SK-N-MC (cell line): ENCODE measurements around the gene SPRYD3.
A peak's percentile ranks its signal among the peaks of the same experiment; 100 is the strongest.

ENCODE experiments used
- DNase-seq: peaks from one replicate; pipeline ENCODE4 v3.0.0-alpha.2; 2011; ENCODE audit warnings: low read depth, low spot score
- H3K27ac ChIP-seq: fragments of 200-600 bp; sonication (generic); 2 replicates; pipeline ENCODE4 v1.5.1; 2016; ENCODE audit warnings: mixed run types
- H3K36me3 ChIP-seq: fragments of 200-600 bp; sonication (generic); 2 replicates; pipeline ENCODE4 v1.6.1; 2017; ENCODE audit warnings: antibody characterized with exemption, low read length, mixed read lengths; ENCODE audit not compliant: insufficient read depth
- H3K4me3 ChIP-seq: fragments of 200-600 bp; sonication (generic); 2 replicates; pipeline ENCODE4 v1.5.1; 2016
- H3K9ac ChIP-seq: fragments of 200-600 bp; sonication (generic); 2 replicates; pipeline ENCODE4 v1.8.0; 2017; ENCODE audit warnings: mixed run types, mixed read lengths; ENCODE audit not compliant: insufficient read length
- H3K9me3 ChIP-seq: fragments of 200-600 bp; sonication (generic); 2 replicates; pipeline ENCODE4 v1.6.1; 2017; ENCODE audit warnings: low read depth, mild to moderate bottlenecking, antibody characterized with exemption, low read length, moderate library complexity, mixed read lengths
- EZH2 ChIP-seq: fragments of 200-600 bp; sonication (generic); IDR thresholded peaks from one replicate; pipeline ENCODE4 v1.6.1; 2017; ENCODE audit warnings: antibody characterized with exemption
- FOXP2 ChIP-seq: optimal IDR thresholded peaks from 2 replicates; pipeline ENCODE3; 2011; ENCODE audit warnings: mild to moderate bottlenecking, moderate library complexity; ENCODE audit not compliant: insufficient read depth; ENCODE audit errors: extremely low read length, control extremely low read depth
- POLR2AphosphoS5 ChIP-seq: IDR thresholded peaks from 2 replicates; pipeline ENCODE4 v1.6.1; 2012; ENCODE audit warnings: mild to moderate bottlenecking, low read depth, low read length, borderline replicate concordance

SPRYD3 gene, protein sequence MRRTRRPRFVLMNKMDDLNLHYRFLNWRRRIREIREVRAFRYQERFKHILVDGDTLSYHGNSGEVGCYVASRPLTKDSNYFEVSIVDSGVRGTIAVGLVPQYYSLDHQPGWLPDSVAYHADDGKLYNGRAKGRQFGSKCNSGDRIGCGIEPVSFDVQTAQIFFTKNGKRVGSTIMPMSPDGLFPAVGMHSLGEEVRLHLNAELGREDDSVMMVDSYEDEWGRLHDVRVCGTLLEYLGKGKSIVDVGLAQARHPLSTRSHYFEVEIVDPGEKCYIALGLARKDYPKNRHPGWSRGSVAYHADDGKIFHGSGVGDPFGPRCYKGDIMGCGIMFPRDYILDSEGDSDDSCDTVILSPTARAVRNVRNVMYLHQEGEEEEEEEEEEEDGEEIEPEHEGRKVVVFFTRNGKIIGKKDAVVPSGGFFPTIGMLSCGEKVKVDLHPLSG

DNA sequence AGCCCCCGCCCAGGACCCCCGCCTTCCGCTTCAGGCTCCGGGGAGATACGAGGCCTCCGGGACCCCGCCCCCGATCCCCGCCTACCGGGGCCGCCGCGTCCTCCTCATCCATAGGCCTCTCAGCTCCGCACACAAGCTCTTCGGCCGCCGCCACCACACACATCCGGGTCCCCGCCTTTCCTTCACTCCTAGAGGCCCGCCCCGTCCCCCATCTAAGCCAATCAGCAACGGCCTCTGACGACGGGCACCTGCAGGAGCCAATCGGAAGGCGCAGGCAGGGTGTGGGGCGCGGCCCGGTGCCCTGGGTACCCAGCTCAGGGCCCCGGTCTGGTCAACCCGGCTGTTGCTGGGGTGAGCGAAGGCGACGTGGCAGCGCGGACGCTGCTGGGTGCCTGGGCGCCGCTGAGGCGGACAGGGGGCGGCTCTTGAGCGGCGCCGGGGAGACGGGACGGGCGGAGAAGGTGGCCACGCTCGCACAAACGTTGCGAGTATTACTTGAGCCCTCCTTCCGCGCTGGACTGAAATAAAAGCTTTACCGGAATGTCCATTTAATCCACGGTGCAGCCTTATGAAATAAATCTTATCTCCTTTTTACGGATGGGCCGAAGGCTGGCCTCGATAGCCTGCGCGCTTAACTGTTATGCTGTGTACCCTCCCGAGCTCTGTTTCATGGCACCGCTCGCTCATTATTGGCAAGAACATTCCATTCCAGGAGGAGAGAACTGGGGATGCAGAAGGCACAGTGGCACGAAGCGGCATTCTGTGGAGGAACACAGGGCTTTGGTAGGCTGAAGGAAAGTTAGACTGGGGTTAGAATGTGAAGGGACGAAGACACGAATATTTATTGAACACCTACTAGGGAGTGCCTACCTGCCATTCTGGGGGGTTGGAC, at the start of gene SPRYD3:
SPRYD3 (minus strand) TSS at position 165 of the 892 bp plus-strand sequence; CDS start at position 108, 57 bp downstream.
- Histone ChIP-seq H3K9ac (peak within 1 kb of the TSS; percentile 88), H3K36me3 (peaks cover 6% of the 10 kb centered on the region; the same call in 1 of the 2 replicates), H3K27ac (peak within 1 kb of the TSS; percentile 60; the same call in 1 of the 2 replicates), H3K4me3 (peak within 1 kb of the TSS; percentile 96), H3K9me3 (no peaks in the 10 kb centered on the region)
- peak; percentile 47 for DNase-seq
- no peak for TF ChIP-seq FOXP2
- TF ChIP-seq POLR2AphosphoS5: peak; percentile 83

DNA sequence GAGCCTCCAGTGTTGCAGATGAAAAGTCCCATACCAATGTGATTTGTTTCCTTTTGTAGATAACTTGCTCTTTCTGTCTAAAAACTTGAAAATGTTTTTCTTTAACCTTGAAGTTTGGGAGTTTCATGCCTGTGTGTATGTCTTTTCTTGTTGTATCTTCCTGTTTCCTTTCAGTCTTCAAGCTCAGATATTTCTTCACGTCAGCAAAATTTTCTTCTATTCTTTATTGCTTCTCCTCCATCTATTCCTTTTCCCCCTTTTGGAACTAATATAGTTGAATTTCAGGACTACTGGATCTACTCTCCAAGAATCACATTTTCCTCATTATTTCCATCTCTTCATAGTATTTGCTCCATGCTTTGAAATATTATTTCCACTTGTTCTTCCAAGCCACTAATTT, 48.0 kb upstream of the SPRYD3 start:
- TF ChIP-seq POLR2AphosphoS5: no peak
- TF ChIP-seq FOXP2: no peak
- TF ChIP-seq EZH2: no peak
- H3K36me3 ChIP-seq: no peaks in the 10 kb centered on the region
- H3K9ac ChIP-seq: no peak overlapping the region
- H3K4me3 ChIP-seq: peak overlapping the region; percentile 22; the same call in 1 of the 2 replicates
- no peak for DNase-seq
- peak overlapping the region; percentile 80 for H3K27ac ChIP-seq
- no peaks in the 10 kb centered on the region for H3K9me3 ChIP-seq

DNA sequence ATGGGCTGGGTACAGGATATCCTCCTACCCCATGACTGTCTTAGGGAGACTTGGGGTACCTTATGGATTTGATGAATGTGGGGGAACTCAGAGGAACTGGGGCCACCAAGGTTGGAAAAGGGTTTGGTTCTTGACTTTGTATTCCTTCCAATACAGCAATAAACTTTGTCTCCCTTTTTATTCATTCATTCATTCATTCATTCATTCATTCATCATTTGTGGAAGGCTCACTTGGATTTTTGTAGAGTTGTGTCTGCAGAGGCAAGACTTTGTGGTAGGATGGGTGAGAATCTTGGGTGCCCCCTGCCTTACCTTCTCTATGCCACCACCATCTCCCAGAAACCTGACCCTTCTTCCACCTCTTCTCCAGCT, 45.1 kb upstream of the SPRYD3 start:
- no peaks in the 10 kb centered on the region for H3K9me3 ChIP-seq
- no peak overlapping the region for H3K27ac ChIP-seq
- TF ChIP-seq FOXP2 (no peak), EZH2 (no peak), POLR2AphosphoS5 (no peak)

DNA sequence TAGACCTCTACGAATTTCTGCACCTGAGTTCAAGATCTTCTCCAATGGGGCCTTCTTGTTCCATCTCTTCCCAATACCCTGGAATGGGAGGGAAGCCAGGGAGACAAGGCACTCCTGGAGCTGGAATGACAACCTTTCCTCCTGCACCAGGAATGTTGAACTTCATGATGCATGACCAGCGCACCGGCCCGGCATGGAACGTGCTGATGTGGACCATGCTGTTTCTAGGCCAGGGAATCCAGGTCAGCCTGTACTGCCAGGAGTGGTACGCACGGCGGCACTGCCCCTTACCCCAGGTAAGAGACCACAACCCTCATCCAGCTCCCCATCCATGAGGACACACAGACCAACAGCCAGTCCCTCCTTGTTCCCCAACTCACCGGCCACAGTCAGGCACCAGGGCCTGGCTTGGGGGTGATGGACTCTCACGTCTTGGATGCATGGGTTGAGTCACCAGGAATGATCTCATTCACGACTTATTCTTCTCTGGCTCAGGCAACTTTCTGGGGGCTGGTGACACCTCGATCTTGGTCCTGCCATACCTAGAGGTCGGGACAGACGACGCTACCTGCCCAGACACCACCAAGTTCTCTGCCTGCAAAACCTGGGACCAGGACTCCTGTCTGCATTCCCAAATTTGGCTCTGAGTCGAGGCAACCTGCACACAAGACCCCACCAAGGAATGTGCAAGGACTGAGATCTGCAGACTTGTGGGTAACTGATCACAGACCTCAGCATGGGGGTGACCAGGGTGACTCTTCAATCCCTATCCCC, 44.6 kb upstream of the SPRYD3 start:
- Histone ChIP-seq H3K27ac (peak overlapping the region; percentile 67), H3K36me3 (no peaks in the 10 kb centered on the region), H3K9ac (no peak overlapping the region), H3K4me3 (peak overlapping the region; percentile 11), H3K9me3 (no peaks in the 10 kb centered on the region)
- no peak for TF ChIP-seq POLR2AphosphoS5
- TF ChIP-seq FOXP2: no peak
- TF ChIP-seq EZH2: no peak
- no peak for DNase-seq

More for the DNA sequence above, 45.1 kb upstream of the SPRYD3 start:
- Histone ChIP-seq H3K9ac (no peak overlapping the region), H3K4me3 (no peak overlapping the region), H3K36me3 (no peaks in the 10 kb centered on the region)
- no peak for DNase-seq

DNA sequence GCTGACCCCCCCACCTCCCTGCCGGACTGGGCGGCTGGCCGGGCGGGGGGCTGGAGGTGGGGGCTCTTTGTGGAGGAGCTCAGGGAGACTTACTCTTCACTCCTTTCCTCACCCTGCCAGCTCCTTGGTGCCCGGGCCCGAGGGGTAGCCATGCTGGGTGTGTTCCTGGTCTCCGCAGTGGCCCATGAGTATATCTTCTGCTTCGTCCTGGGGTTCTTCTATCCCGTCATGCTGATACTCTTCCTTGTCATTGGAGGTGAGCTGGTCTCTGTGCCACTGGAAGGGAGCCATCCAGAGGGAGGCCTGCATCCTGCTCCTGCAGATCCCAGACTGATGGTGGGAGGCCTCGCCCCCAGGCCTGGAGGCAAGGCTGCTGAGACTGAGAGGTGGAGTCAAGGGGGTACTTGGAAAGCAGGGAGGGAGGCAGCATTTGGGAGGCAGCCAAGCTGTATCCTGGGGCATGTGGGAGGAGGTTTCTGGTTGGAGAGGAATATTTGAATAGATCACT, 43.8 kb upstream of the SPRYD3 start:
- DNase-seq: peak; percentile 95
- Histone ChIP-seq H3K9me3 (no peaks in the 10 kb centered on the region), H3K27ac (peak overlapping the region; percentile 67; the same call in 1 of the 2 replicates), H3K36me3 (no peaks in the 10 kb centered on the region), H3K4me3 (peak overlapping the region; percentile 46), H3K9ac (no peak overlapping the region)
- no peak for TF ChIP-seq EZH2
- TF ChIP-seq POLR2AphosphoS5: peak; percentile 42

DNA sequence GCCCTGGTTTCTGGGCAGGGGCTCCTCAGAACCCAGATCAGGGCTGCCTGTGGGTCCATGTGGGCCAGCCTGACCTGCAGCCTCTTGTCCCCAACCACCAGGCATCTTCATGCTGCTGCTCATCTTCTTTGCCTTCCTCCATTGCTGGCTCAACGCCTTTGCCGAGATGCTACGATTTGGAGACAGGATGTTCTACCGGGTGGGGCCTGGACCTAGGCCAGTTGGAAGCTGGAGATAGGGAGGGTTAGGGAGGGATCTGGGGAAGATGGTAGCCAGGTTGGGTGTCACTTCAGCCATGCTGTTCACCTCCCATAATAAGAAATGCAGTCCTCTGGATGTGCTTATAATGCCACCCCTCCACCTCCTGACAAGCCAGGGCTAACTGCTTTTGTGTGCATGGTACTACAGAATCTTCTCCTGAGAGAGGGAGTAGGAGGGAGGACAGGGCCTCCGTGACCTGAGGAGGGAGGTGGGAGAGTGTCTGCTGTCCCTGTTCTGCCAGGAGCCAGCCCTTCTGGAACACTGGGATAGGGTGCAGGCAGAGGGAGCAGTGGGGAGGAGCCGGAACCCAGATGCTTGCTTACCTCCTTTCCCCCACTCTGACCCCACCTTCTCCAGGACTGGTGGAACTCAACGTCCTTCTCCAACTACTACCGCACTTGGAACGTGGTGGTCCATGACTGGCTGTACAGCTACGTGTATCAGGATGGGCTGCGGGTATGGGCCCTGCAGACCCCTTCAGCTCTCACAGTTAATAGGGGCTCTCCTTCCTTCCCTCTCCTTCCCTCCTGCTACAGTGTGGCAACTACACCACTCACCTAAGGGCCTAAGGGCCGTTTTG, 41.7 kb upstream of the SPRYD3 start:
- no peak overlapping the region for H3K9ac ChIP-seq
- no peak overlapping the region for H3K4me3 ChIP-seq
- no peak overlapping the region for H3K27ac ChIP-seq
- H3K9me3 ChIP-seq: no peaks in the 10 kb centered on the region
- DNase-seq: no peak
- no peak for TF ChIP-seq FOXP2
- TF ChIP-seq POLR2AphosphoS5: no peak
- TF ChIP-seq EZH2: no peak
- H3K36me3 ChIP-seq: no peaks in the 10 kb centered on the region

DNA sequence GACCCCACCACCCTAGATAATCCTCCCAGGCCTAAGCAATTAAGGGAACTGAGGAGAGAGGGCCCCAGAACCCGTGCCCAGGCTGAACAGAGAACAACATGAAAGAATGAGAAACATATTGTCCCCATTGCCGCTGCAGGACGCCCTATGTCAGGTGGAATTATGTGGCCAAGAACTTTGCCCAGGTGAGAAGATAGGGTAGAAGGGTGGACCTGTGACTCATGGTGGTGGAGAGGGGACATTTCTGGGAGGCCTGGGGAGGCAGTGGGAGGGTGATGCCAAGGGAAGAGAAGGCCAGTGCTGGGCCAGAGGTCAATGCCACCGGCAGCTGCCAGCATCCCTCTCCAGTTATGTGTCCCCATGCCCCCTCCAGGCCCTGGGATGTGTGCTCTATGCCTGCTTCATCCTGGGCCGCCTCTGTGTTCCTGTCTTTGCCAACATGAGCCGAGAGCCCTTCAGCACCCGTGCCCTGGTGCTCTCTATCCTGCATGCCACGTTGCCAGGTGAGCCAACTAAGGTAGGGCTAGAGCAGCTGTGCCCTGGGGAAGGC, 39.6 kb upstream of the SPRYD3 start:
- H3K36me3 ChIP-seq: no peaks in the 10 kb centered on the region
- H3K9me3 ChIP-seq: no peaks in the 10 kb centered on the region
- H3K4me3 ChIP-seq: no peak overlapping the region
- no peak overlapping the region for H3K9ac ChIP-seq
- DNase-seq: no peak
- TF ChIP-seq POLR2AphosphoS5 (no peak), FOXP2 (no peak), EZH2 (no peak)
- H3K27ac ChIP-seq: no peak overlapping the region
